ENCODE results near the gene BAG5.
"Not testable (repeated sequence)": the region's sequence is repeated elsewhere in the genome, so short reads cannot be mapped to it uniquely, and the experiment has no call there.

BAG5 gene

GRCh38 chr14:103534576-103535061 is 27.8 kb downstream of the BAG5 start:
- DNase-seq (ENCODE audit: low read depth): no peak

- no peak for DNase-seq (ENCODE audit: low read depth)
Observed at GRCh38 chr14:103533999-103534575, 28.4 kb downstream of the BAG5 start.

GRCh38 chr14:103533137-103533998 is 29.1 kb downstream of the BAG5 start:
- no peak for DNase-seq (ENCODE audit: low read depth)

GRCh38 chr14:103532216-103533136 is 30.0 kb downstream of the BAG5 start:
- DNase-seq (ENCODE audit: low read depth): no peak

GRCh38 chr14:103531421-103532215 is 30.8 kb downstream of the BAG5 start:
- DNase-seq (ENCODE audit: low read depth): no peak

GRCh38 chr14:103530831-103531230 is 31.6 kb downstream of the BAG5 start:
- DNase-seq (ENCODE audit: low read depth): no peak

- DNase-seq (ENCODE audit: low read depth): no peak
Observed at GRCh38 chr14:103530390-103530789, 32.1 kb downstream of the BAG5 start.

GRCh38 chr14:103529383-103530365 is 32.8 kb downstream of the BAG5 start:
- DNase-seq (ENCODE audit: low read depth): no peak

GRCh38 chr14:103528587-103529382 is 33.7 kb downstream of the BAG5 start, which contains the start of gene TRMT61A:
TRMT61A (plus strand) TSS chr14:103529196; CDS start chr14:103529979, 783 bp downstream.
- peak; percentile 88 for DNase-seq (ENCODE audit: low read depth)

GRCh38 chr14:103528146-103528586 is 34.3 kb downstream of the BAG5 start:
- no peak for DNase-seq (ENCODE audit: low read depth)

GRCh38 chr14:103527408-103528145 is 34.9 kb downstream of the BAG5 start:
- peak; percentile 73 for DNase-seq (ENCODE audit: low read depth)

- DNase-seq (ENCODE audit: low read depth): no peak
Observed at GRCh38 chr14:103526914-103527248, 35.6 kb downstream of the BAG5 start.

GRCh38 chr14:103526247-103526913 is 36.1 kb downstream of the BAG5 start:
- no peak for DNase-seq (ENCODE audit: low read depth)

GRCh38 chr14:103525430-103526246 is 36.8 kb downstream of the BAG5 start:
- DNase-seq (ENCODE audit: low read depth): not testable (repeated sequence)

GRCh38 chr14:103524002-103524935 is 38.2 kb downstream of the BAG5 start:
- DNase-seq (ENCODE audit: low read depth): no peak

GRCh38 chr14:103523575-103523954 is 38.9 kb downstream of the BAG5 start:
- no peak for DNase-seq (ENCODE audit: low read depth)

Data from stromal cell of bone marrow (primary cell).